ENCODE measurements around the gene EXOC5. TPM values are rescaled to one million over a fixed set of nuclear protein-coding genes. Genes with fewer than 3 reads are reported as not detected.

The EXOC5 gene
- total RNA-seq, 1 donor from 2014 or later = 78.6 TPM

DNA sequence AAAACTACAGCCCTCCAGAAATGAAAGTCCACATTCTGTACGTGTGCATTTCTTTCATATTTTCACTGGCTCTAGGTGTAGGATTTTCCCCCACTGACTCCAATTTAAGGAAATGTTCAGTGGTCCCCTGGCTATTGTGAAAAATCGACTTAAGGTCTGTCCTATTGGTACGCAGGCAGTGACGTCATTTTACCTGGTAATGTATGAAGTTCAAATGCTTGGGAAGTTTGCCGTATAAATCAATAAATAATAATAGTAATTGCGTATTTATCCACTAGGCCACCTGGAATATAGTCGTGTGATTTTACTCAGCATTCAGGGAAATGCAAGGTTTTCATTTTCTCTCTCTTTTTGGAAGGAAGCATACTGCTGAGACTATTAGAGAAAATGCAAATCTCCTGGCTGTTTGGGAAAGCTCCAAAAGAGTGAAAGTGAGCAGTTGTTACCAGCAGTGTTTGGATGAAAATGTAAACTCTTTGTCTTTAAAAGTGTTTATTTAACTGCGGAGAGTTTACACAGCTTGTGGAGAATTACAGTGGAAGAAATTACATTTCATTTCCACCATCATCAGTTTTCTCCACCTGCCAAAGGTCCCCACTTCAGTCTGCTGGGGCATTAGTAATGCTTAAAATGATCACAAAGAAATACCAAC is 107.0 kb downstream of the EXOC5 start:
- DNase-seq = no peak

DNA sequence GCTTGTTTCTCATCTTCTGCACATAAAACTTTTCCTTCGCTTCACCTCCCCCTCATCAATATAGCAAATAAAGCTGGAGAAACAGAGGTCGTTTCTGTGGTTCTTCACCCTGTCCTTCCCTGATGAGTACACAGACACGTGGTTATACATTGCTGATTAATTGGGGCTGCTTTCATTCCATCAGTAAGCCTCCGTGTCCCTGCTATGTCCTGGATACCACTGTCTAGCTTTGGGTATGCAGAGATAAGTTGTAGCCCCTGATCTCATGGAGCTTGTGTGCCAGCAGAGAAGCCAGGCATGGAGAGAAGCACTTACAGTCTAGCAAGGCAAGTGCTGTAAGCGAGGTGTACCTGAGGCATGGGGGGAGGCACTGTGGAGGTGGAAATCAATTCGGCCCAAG is 108.4 kb downstream of the EXOC5 start:
- no peak for DNase-seq

DNA sequence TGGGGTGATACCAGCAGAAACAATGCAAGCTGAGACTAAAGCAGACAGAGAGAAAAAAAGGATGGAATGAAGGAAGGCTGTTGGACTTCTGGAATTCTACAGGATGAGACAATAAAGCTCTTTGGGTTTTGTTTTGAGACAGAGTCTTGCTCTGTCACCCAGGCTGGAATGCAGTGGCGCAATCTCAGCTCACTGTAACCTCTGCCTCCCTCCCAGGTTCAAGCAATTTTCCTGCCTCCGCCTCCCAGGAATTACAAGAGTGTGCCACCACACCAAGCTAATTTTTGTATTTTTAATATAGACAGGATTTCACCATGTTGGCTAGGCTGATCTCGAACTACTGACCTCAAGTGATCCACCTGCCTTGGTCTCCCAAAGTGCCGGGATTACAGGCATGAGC is 115.4 kb downstream of the EXOC5 start:
- DNase-seq = no peak

Other genes starting within 250 kb of the EXOC5 start
- gene AP5M1, start 66 bp upstream of the EXOC5 start, total RNA-seq = 23.7 and 38.9 TPM in 2 replicates
- gene NAA30, start 121.7 kb upstream of the EXOC5 start, total RNA-seq = 31.7 and 34.7 TPM in 2 replicates
- 0.14 and 0.51 TPM in 2 replicates for gene CCDC198, start 225.0 kb upstream of the EXOC5 start, total RNA-seq